ENCODE results near the gene FAM53B.

The FAM53B gene

DNA sequence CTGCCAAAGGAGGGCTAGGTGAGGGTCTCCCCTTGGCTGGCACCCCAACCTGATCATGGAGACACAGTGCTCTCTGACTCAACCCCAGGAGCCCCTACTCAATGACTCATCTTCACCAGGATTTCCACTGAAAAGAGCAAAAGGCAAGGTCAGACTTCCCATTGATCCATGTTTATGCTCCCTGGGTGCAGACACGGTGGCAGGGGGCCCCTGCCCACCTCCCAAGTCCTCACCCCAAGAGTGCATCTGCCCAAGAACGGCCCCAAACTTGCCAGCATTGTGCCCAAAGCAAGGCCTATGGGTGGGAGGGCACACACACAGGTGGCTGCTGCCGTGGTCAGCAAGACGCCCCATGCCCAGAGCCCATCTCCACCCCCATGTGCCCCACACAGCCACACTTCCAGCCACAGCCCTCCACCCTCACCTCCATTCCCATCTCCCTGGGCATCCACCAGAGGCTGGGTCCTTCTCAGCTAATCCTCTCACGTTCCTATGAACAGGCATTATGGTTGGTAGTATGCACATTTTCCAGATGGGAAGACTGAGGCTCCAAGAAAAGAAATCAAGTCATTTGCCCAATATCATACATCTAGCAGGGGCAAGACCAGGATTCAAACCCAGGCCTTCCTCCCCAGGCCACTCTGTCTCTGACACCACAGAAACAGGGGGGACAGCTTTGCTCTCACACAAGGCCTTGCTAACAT, 31.3 kb downstream of the FAM53B start:
- H3K27ac ChIP-seq = no peak overlapping the region
- DNase-seq (ENCODE audit: low read depth, low spot score) = no peak

DNA sequence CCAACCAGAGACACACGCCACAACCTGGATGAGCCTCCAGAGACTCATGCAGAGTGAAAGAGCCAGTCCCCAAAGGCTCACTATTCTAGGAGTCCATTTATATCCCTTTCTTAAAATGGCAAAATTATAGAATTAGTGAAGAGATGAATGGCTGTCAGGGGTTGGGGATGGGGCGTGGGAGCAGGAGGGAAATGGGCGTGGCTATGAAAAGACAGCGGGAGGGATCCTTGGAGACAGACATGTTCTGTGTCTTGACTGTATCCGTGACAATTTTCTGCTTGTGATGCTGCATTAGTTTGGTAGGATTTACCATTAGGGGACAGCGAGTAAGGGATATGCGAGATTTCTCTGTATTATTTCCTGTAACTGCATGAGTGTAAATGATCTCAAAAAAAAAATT, 33.0 kb downstream of the FAM53B start:
- no peak overlapping the region for H3K27ac ChIP-seq
- no peak for DNase-seq (ENCODE audit: low read depth, low spot score)

DNA sequence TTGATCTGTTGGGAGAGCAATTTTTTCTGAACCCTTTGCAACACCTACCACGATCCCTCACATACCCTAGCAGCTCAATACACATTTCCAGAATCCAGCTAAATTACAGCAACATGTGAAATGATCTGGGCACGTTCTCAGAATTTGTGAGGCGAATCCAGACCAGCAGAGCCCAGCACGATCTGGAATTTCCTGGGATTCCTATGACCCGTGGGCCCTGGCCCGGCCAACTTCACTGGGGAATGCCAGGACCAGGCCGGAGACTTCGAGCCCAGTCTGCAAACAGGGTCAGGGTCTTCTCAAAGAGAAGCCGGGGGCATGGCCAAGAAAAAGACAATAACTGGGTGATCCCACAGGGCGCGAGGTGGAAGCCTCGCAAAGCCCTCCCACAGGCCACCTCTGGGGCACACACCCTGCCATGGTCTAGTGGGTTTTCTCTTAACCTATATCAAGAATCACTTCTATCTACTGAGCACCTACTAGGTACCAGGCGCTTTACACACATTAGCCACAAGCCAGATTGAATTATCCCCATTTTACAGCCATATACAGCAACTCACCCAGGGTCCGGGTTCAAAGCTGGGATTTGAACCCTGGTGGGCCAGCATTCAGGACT, 33.8 kb downstream of the FAM53B start:
- H3K27ac ChIP-seq = peak overlapping the region; percentile 53
- DNase-seq (ENCODE audit: low read depth, low spot score) = no peak

DNA sequence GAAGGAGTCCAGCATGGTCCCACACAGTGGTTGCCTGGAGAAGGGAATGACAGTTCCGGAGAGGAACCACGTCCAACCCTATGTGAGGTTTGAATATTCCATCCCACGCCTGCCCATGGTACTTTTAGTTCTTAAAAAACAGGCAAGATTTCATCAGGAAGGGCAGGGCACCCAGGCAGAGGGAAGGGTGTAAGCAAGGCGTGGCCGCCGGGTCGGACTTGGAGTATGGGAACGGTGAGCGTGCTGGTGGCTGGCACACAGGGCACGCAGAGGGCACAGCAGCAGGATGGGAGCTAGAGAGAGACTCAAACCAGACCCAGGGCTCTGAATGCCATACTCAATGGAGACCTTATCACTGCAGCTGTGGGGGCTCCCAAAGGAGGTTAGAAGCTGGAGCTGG, 34.3 kb downstream of the FAM53B start:
- no peak for DNase-seq (ENCODE audit: low read depth, low spot score)
- H3K27ac ChIP-seq = peak overlapping the region; percentile 53

DNA sequence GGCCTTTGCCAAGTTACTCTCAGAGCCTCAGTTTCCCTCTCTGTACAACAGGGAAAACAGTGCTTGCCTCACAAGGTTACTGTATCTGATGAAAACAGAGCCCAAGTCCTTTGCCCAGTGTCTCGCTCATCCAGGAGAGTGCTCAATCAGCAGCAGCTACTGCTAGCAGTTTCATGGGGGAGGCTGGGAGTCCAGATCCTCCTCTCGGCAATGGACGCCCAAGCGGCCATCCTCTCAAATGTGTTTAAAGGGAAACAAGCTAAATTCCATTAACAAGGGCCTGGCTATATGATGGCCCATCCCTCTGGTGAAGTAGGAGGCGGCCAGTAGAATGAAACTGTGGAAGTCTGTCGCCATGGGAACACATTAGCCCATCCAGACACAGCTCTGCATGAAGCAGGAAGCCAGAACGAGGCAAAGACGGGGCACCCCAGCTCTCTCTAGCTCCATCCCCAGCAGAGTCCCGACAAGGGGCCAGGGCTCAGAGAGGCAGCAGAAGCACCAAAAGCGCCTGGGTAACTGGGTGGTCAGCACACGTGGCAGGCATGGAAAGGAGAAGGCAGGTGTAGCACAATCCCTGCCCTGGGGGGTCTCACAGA, 35.2 kb downstream of the FAM53B start:
- DNase-seq (ENCODE audit: low read depth, low spot score) = no peak
- H3K27ac ChIP-seq = peak overlapping the region; percentile 53

DNA sequence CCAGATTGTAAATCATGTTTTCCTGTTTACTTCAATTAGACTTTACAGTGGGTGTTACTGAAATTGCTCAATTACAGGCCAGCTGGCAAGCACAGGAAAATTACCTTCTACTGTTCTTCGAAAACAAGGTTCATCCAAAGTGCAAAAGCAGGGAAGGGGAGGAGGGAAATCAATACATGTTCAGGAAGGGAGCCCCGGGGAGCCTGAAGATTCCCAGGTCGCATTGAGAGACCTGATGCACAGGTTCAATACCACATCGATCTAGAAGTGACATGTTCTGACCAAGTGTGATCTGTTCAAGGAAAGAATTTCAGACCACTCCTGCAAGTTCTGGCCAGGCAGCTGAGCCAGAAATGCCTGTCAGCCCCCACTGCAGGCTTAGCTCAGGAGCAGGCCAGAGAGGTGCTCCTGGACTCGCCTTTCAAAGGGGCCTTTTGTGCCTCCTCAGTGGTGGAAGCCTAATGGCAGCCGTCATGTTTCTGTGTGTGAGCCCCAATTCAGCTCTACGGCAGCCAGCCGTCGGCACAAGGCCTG, 35.9 kb downstream of the FAM53B start:
- no peak for DNase-seq (ENCODE audit: low read depth, low spot score)
- no peak overlapping the region for H3K27ac ChIP-seq

- no peak for DNase-seq (ENCODE audit: low read depth, low spot score)
- no peak overlapping the region for H3K27ac ChIP-seq
Observed at GRCh38 chr10:124707551-124707950, 36.6 kb downstream of the FAM53B start.

DNA sequence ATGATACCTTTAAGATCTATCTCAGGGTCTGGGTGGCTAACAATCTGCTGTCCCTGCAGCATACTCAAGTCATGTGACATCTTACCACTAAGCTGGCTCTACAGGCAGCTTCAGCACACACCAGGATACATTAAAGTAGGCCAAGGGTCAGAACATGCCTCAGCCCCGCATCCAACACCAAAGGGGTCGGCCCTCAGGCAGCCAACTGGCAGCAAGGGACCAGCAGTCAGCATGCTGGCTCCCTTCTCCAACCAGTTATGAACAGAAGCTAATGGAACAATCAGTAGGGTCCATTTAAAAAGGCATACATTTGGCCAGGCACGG, 37.1 kb downstream of the FAM53B start:
- no peak overlapping the region for H3K27ac ChIP-seq
- DNase-seq (ENCODE audit: low read depth, low spot score) = no peak

DNA sequence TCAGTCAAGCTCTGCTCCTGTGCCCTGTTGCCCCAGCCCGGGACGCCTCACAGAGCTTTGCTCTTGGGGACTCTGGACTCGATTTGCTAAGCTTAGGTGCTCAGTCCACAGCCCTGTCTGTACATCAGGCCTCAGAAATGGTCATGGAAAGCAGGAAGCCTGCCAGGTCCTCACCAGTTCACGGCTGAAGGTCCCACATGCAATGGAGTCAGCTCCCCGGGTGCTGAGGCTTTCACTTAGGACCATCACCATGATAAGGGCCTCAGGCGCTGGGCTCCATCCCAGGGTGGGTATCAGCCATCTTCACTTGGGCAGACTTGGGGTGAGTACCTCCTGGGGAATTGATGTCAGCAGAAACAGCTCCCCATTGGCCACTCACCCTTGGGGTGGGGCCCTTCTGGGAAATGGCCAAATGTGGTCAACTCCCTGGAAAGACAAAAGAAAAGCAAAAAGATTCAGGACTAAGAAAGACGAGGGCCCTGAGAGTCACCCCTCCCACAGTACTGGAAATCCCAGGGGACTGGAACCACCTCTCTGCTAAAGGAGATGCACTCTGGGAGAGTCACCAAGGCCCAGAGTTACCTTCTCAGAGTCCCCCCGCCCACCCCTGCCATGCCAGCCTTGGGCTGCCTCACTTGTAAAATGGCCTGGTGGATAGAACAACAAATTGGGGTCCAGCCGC, 37.6 kb downstream of the FAM53B start:
- no peak for DNase-seq (ENCODE audit: low read depth, low spot score)
- no peak overlapping the region for H3K27ac ChIP-seq

GRCh38 chr10:124705817-124706461, 38.2 kb downstream of the FAM53B start:
- H3K27ac ChIP-seq = no peak overlapping the region

DNA sequence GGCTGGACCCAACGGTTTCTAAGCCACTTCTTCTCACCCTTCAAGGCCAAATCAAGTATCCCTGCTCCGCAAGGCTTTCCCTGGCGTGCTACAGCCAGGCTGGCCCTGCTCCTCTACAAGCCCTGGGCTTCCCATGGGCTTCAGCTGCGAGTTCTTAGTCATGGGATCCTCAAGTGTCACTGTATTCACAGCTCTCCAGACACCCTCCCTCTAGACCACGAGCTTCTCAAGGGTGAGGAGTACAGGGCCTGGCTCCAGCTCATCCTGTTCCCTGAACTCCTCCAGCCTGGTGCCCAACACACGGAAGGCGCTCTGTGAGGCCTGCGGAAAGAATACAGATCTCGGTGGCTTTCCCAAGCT, 38.8 kb downstream of the FAM53B start:
- no peak for DNase-seq (ENCODE audit: low read depth, low spot score)
- no peak overlapping the region for H3K27ac ChIP-seq

More at GRCh38 chr10:124705817-124706461, 38.2 kb downstream of the FAM53B start:
- DNase-seq (ENCODE audit: low read depth, low spot score) = no peak

- no peak for DNase-seq (ENCODE audit: low read depth, low spot score)
- no peak overlapping the region for H3K27ac ChIP-seq
Observed at GRCh38 chr10:124704428-124705380, 39.5 kb downstream of the FAM53B start.

DNA sequence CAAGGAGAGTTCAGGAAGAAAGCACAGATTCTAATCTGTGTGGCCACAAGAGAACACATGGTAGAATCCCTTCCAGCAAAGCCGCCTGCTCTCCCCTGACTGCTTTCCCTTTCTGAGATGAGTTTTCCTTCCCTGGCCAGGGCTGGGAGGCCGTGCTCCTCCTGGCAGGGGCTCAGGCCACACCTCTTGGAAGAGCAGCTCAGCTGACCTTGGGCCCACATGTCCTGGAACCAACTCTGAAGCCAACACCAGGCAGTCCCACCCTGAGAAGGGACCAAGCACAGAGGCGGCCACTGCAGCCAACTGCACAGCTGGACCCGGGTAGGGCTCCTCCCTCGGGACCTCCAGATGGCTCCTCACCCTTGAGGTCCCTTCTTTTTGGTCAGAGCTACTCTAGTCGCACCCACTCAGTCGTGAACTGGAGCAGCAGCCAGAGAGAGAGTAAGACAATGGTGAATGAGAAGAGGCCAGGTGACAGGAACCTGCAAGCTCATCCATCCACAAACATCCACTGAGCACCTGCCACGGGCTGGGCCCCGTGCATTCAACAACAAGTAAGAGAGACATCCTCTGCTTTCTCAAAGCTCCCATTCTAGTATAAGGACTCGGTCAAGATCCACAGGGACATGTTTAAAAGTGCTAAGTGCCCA, 40.3 kb downstream of the FAM53B start:
- no peak overlapping the region for H3K27ac ChIP-seq
- no peak for DNase-seq (ENCODE audit: low read depth, low spot score)

DNA sequence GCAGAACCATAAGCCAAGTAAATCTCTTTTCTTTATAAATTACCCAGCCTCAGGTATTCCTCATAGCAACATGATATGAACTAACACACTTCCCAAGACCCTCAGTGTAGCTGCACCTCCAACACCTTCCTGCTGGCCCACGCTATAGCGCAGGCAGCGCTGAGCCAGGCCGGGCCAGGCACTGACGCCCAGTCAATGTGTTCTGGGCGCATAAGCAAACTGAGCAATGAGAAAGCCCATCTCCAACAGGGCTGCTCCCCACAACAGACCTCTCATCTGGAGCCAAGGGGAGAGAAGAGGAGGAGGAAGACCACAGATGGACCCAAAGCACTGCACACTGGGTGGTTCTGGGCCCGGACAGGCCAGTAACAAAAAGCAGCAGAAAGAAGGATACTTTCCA, 40.8 kb downstream of the FAM53B start:
- H3K27ac ChIP-seq = no peak overlapping the region
- no peak for DNase-seq (ENCODE audit: low read depth, low spot score)

- DNase-seq (ENCODE audit: low read depth, low spot score) = no peak
- no peak overlapping the region for H3K27ac ChIP-seq
Observed at GRCh38 chr10:124701881-124702656, 42.1 kb downstream of the FAM53B start.

DNA sequence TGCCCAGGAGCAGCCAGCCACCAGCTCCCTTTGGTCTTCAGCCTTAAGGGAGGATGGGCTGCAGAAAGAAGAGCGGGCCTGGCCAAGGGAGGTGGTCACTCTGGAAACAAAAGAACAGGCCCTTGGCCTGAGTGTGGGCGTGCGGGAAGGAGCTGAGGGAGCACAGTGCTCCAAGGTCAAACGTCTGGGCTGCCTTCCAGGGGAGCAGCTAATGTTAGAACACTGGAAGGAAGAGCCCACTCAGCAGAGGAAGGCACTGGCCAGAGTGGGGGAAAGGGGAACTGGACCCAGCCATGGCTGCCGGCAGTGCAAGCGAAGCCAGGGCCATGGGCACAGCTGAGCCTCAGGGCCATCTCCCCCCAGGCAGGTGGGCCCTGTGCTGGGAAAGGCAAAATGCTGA, 42.7 kb downstream of the FAM53B start:
- no peak for DNase-seq (ENCODE audit: low read depth, low spot score)

DNA sequence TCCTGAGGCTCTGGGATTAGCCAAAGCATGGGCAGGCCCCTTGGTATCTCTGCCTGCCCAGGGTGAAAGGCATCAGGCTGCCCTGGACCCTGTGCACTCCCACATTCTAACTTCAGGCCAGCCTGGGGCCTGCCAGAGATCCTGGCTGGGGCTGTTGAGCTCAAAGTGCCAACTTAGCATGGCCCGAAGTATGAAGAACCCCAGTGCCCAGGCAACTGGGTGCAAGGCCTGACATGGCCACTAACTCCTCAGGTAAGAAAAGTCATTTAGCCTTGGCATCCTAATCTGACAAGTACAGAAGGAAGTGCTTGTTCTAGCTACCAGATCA, 43.2 kb downstream of the FAM53B start:
- H3K27ac ChIP-seq = no peak overlapping the region

More for the DNA sequence above, 42.7 kb downstream of the FAM53B start:
- no peak overlapping the region for H3K27ac ChIP-seq

GRCh38 chr10:124700293-124701037, 43.7 kb downstream of the FAM53B start:
- no peak for DNase-seq (ENCODE audit: low read depth, low spot score)
- no peak overlapping the region for H3K27ac ChIP-seq

More for the DNA sequence above, 43.2 kb downstream of the FAM53B start:
- no peak for DNase-seq (ENCODE audit: low read depth, low spot score)
